Measurements from ENCODE around the gene TCERG1L.
"Not testable (repeated sequence)": the region's sequence is repeated elsewhere in the genome, so short reads cannot be mapped to it uniquely, and the experiment has no call there.

TCERG1L gene

GRCh38 chr10:131311661-131312477 is at the start of gene TCERG1L:
Gene TCERG1L, minus strand, starts transcription at chr10:131311721. Its CDS starts 86 bp downstream, at chr10:131311635.
- no peak for DNase-seq

GRCh38 chr10:131358741-131359442 is 47.4 kb upstream of the TCERG1L start:
- no peak for DNase-seq

- no peak for DNase-seq
Measured at GRCh38 chr10:131356442-131356841, 44.9 kb upstream of the TCERG1L start.

GRCh38 chr10:131355881-131356280 is 44.4 kb upstream of the TCERG1L start:
- DNase-seq, result no peak

- DNase-seq, result no peak
Measured at GRCh38 chr10:131355056-131355455, 43.5 kb upstream of the TCERG1L start.

GRCh38 chr10:131354380-131354779 is 42.9 kb upstream of the TCERG1L start:
- no peak for DNase-seq

- DNase-seq, result no peak
Measured at GRCh38 chr10:131352765-131353290, 41.3 kb upstream of the TCERG1L start.

GRCh38 chr10:131350660-131351059 is 39.1 kb upstream of the TCERG1L start:
- DNase-seq, result no peak

GRCh38 chr10:131350245-131350644 is 38.7 kb upstream of the TCERG1L start:
- DNase-seq, result no peak

- DNase-seq, result no peak
Measured at GRCh38 chr10:131346456-131346855, 34.9 kb upstream of the TCERG1L start.

GRCh38 chr10:131345691-131346090 is 34.2 kb upstream of the TCERG1L start:
- DNase-seq, result no peak

- DNase-seq, result no peak
Measured at GRCh38 chr10:131344747-131345146, 33.2 kb upstream of the TCERG1L start.

GRCh38 chr10:131337741-131338140 is 26.2 kb upstream of the TCERG1L start:
- DNase-seq, result no peak

GRCh38 chr10:131332821-131333220 is 21.3 kb upstream of the TCERG1L start:
- no peak for DNase-seq

- no peak for DNase-seq
Measured at GRCh38 chr10:131323880-131324279, 12.4 kb upstream of the TCERG1L start.

- DNase-seq, result no peak
Measured at GRCh38 chr10:131323025-131323424, 11.5 kb upstream of the TCERG1L start.

- not testable (repeated sequence) for DNase-seq
Measured at GRCh38 chr10:131322575-131322974, 11.1 kb upstream of the TCERG1L start.

- no peak for DNase-seq
Measured at GRCh38 chr10:131320860-131321604, 9.5 kb upstream of the TCERG1L start.

- no peak for DNase-seq
Measured at GRCh38 chr10:131318814-131319213, 7.3 kb upstream of the TCERG1L start.

GRCh38 chr10:131318291-131318690 is 6.8 kb upstream of the TCERG1L start:
- DNase-seq, result no peak

- DNase-seq, result no peak
Measured at GRCh38 chr10:131316321-131317075, 5.0 kb upstream of the TCERG1L start.

GRCh38 chr10:131315344-131315743 is 3.8 kb upstream of the TCERG1L start:
- no peak for DNase-seq

GRCh38 chr10:131314799-131315198 is 3.3 kb upstream of the TCERG1L start:
- DNase-seq, result no peak
